Muscle layer of duodenum (tissue), 2 donors: ENCODE measurements around the gene PODXL.
A peak's percentile ranks its signal among the peaks of the same experiment; 100 is the strongest.
"Not testable (repeated sequence)": the region's sequence is repeated elsewhere in the genome, so short reads cannot be mapped to it uniquely, and the experiment has no call there.

Source experiments
- H3K27ac ChIP-seq: one replicate; pipeline ENCODE4 v1.7.0; 2013; ENCODE audit warnings: mild to moderate bottlenecking, low read length
- H3K27me3 ChIP-seq: one replicate; pipeline ENCODE4 v1.7.0; 2013; ENCODE audit warnings: low read depth, mild to moderate bottlenecking, control low read depth, low read length
- H3K36me3 ChIP-seq, 2 donors: one replicate each; pipeline ENCODE4 v1.7.0; 2013; ENCODE audit warnings: low read length in 2 of 2, control low read depth in 1 of 2, mild to moderate bottlenecking in 1 of 2; ENCODE audit not compliant: insufficient read depth in 2 of 2, control insufficient read depth in 1 of 2
- H3K4me1 ChIP-seq, 2 donors: one replicate each; pipeline ENCODE4 v1.7.0; 2013; ENCODE audit warnings: low read length in 2 of 2, mild to moderate bottlenecking in 2 of 2, control low read depth in 1 of 2, moderate library complexity in 1 of 2; ENCODE audit not compliant: insufficient read depth in 2 of 2, control insufficient read depth in 1 of 2
- H3K4me3 ChIP-seq, 2 donors: one replicate each; pipeline ENCODE4 v1.7.0; 2013; ENCODE audit warnings: low read length in 2 of 2, low read depth in 1 of 2, mild to moderate bottlenecking in 1 of 2
- H3K9me3 ChIP-seq, 2 donors: one replicate each; pipeline ENCODE4 v1.7.0; 2013; ENCODE audit warnings: low read length in 2 of 2, control low read depth in 1 of 2, mild to moderate bottlenecking in 1 of 2; ENCODE audit not compliant: control insufficient read depth in 1 of 2
- donor health status: healthy.

The PODXL gene

GRCh38 chr7:131521651-131522163 lies 34.7 kb downstream of the PODXL start:
- H3K4me1 ChIP-seq: peaks cover 0 to 13% of the 10 kb centered on the region in 2 donors
- no peaks in the 10 kb centered on the region for H3K36me3 ChIP-seq
- no peaks in the 10 kb centered on the region for H3K9me3 ChIP-seq
- H3K4me3 ChIP-seq: no peak overlapping the region
- H3K27ac ChIP-seq: peak overlapping the region; percentile 7
- no peaks in the 10 kb centered on the region for H3K27me3 ChIP-seq

GRCh38 chr7:131518626-131519025 lies 37.8 kb downstream of the PODXL start:
- no peak overlapping the region for H3K27ac ChIP-seq
- H3K4me1 ChIP-seq: peaks cover 0 to 13% of the 10 kb centered on the region in 2 donors

GRCh38 chr7:131517218-131517923 lies 39.1 kb downstream of the PODXL start:
- no peak overlapping the region for H3K4me3 ChIP-seq
- no peak overlapping the region for H3K27ac ChIP-seq

More at GRCh38 chr7:131518626-131519025, 37.8 kb downstream of the PODXL start:
- Histone ChIP-seq H3K9me3 (no peaks in the 10 kb centered on the region), H3K27me3 (no peaks in the 10 kb centered on the region), H3K4me3 (no peak overlapping the region), H3K36me3 (no peaks in the 10 kb centered on the region)

GRCh38 chr7:131515471-131515870 lies 41.0 kb downstream of the PODXL start:
- H3K27me3 ChIP-seq, H3K9me3 ChIP-seq, H3K4me3 ChIP-seq, H3K36me3 ChIP-seq, H3K4me1 ChIP-seq, H3K27ac ChIP-seq: not testable (repeated sequence)

More at GRCh38 chr7:131517218-131517923, 39.1 kb downstream of the PODXL start:
- H3K4me1 ChIP-seq: peaks cover 0 to 15% of the 10 kb centered on the region in 2 donors
- no peaks in the 10 kb centered on the region for H3K9me3 ChIP-seq
- no peaks in the 10 kb centered on the region for H3K36me3 ChIP-seq
- H3K27me3 ChIP-seq: no peaks in the 10 kb centered on the region

GRCh38 chr7:131513245-131514061 lies 43.0 kb downstream of the PODXL start:
- Histone ChIP-seq H3K36me3 (no peaks in the 10 kb centered on the region), H3K27me3 (no peaks in the 10 kb centered on the region), H3K4me3 (no peak overlapping the region), H3K4me1 (peaks cover 0 to 9% of the 10 kb centered on the region in 2 donors), H3K27ac (no peak overlapping the region), H3K9me3 (no peaks in the 10 kb centered on the region)

GRCh38 chr7:131511774-131512535 lies 44.5 kb downstream of the PODXL start:
- peaks cover 2 to 17% of the 10 kb centered on the region in 2 donors for H3K4me1 ChIP-seq
- no peak overlapping the region for H3K27ac ChIP-seq
- no peaks in the 10 kb centered on the region for H3K36me3 ChIP-seq
- H3K4me3 ChIP-seq: no peak overlapping the region
- H3K27me3 ChIP-seq: no peaks in the 10 kb centered on the region
- no peaks in the 10 kb centered on the region for H3K9me3 ChIP-seq

- Histone ChIP-seq H3K4me1 (peaks cover 5 to 17% of the 10 kb centered on the region in 2 donors), H3K27me3 (no peaks in the 10 kb centered on the region), H3K27ac (no peak overlapping the region), H3K9me3 (no peaks in the 10 kb centered on the region), H3K36me3 (no peaks in the 10 kb centered on the region), H3K4me3 (no peak overlapping the region)
Observed at GRCh38 chr7:131511071-131511470, 45.4 kb downstream of the PODXL start.

GRCh38 chr7:131509781-131510180 lies 46.6 kb downstream of the PODXL start:
- Histone ChIP-seq H3K9me3 (no peaks in the 10 kb centered on the region), H3K27me3 (no peaks in the 10 kb centered on the region), H3K27ac (no peak overlapping the region), H3K36me3 (peaks cover 0 to 4% of the 10 kb centered on the region in 2 donors), H3K4me1 (peaks cover 5 to 17% of the 10 kb centered on the region in 2 donors), H3K4me3 (no peak overlapping the region)

GRCh38 chr7:131508754-131509486 lies 47.5 kb downstream of the PODXL start:
- Histone ChIP-seq H3K4me1 (peaks cover 5 to 17% of the 10 kb centered on the region in 2 donors), H3K27me3 (no peaks in the 10 kb centered on the region), H3K36me3 (peaks cover 0 to 4% of the 10 kb centered on the region in 2 donors), H3K4me3 (no peak overlapping the region), H3K27ac (no peak overlapping the region), H3K9me3 (no peaks in the 10 kb centered on the region)

GRCh38 chr7:131507592-131508331 lies 48.7 kb downstream of the PODXL start:
- H3K36me3 ChIP-seq: peaks cover 0 to 4% of the 10 kb centered on the region in 2 donors
- no peaks in the 10 kb centered on the region for H3K27me3 ChIP-seq
- H3K27ac ChIP-seq: no peak overlapping the region
- H3K4me3 ChIP-seq: no peak overlapping the region
- H3K4me1 ChIP-seq: peaks cover 10 to 21% of the 10 kb centered on the region in 2 donors
- no peaks in the 10 kb centered on the region for H3K9me3 ChIP-seq
